Astrocyte (in vitro differentiated cells and primary cell): ENCODE results near the gene CTNND1. TPM values are rescaled to one million over a fixed set of nuclear protein-coding genes. Genes with fewer than 3 reads are reported as not detected.

Experiments
- DNase-seq: peaks from one replicate; pipeline ENCODE4 v3.0.0-alpha.2; 2010; ENCODE audit warnings: low read depth
- FAIRE-seq: peaks from 2 replicates; lab custom pipeline; 2011; peaks lifted over from hg19 to GRCh38; lab: Jason Lieb, UNC
- H2AFZ ChIP-seq: 2 replicates; pipeline ENCODE4 v1.6.0; 2012; ENCODE audit warnings: low read depth, low read length, inconsistent platforms
- H3K27ac ChIP-seq: 2 replicates; pipeline ENCODE4 v1.5.1; 2011; ENCODE audit warnings: low read depth, low read length, inconsistent platforms
- H3K27me3 ChIP-seq: 2 replicates; pipeline ENCODE4 v1.6.0; 2011; ENCODE audit warnings: low read length, inconsistent platforms; ENCODE audit not compliant: insufficient read depth
- H3K36me3 ChIP-seq: 2 replicates; pipeline ENCODE4 v1.5.1; 2011; ENCODE audit warnings: low read length, inconsistent platforms; ENCODE audit not compliant: insufficient read depth
- H3K4me1 ChIP-seq: 2 replicates; pipeline ENCODE4 v1.5.1; 2011; ENCODE audit warnings: low read length, inconsistent platforms; ENCODE audit not compliant: insufficient read depth
- H3K4me2 ChIP-seq: 2 replicates; pipeline ENCODE4 v1.6.0; 2012; ENCODE audit warnings: low read length, inconsistent platforms
- H3K4me3 ChIP-seq: 2 replicates; pipeline ENCODE4 v1.5.1; 2011; ENCODE audit warnings: low read depth, mild to moderate bottlenecking, low read length, inconsistent platforms; ENCODE audit not compliant: insufficient read depth
- H3K79me2 ChIP-seq: 2 replicates; pipeline ENCODE4 v1.6.0; 2012; ENCODE audit warnings: mild to moderate bottlenecking, low read length, inconsistent platforms; ENCODE audit not compliant: insufficient read depth
- H3K9ac ChIP-seq: 2 replicates; pipeline ENCODE4 v1.6.0; 2012; ENCODE audit warnings: mild to moderate bottlenecking, low read length, inconsistent platforms
- H3K9me3 ChIP-seq: 2 replicates; pipeline ENCODE4 v1.5.1; 2012; ENCODE audit warnings: low read depth, mild to moderate bottlenecking, low read length, inconsistent platforms; ENCODE audit not compliant: insufficient read depth
- H4K20me1 ChIP-seq: 2 replicates; pipeline ENCODE4 v1.6.0; 2012; ENCODE audit warnings: low read length, inconsistent platforms; ENCODE audit not compliant: insufficient read depth
- H3K27ac Mint-ChIP-seq: one replicate; pipeline ENCODE4 v1.8.0; 2021; ENCODE audit warnings: mild to moderate bottlenecking, mixed read lengths; ENCODE audit not compliant: unreplicated experiment
- H3K27me3 Mint-ChIP-seq: one replicate; pipeline ENCODE4 v1.8.0; 2021; ENCODE audit warnings: low read depth, mixed read lengths; ENCODE audit not compliant: unreplicated experiment
- H3K36me3 Mint-ChIP-seq: one replicate; pipeline ENCODE4 v1.8.0; 2021; ENCODE audit warnings: low read depth, mixed read lengths; ENCODE audit not compliant: unreplicated experiment
- H3K4me1 Mint-ChIP-seq: one replicate; pipeline ENCODE4 v1.8.0; 2021; ENCODE audit warnings: low read depth, mixed read lengths; ENCODE audit not compliant: unreplicated experiment
- H3K4me3 Mint-ChIP-seq: one replicate; pipeline ENCODE4 v1.8.0; 2021; ENCODE audit warnings: mild to moderate bottlenecking, moderate library complexity, mixed read lengths; ENCODE audit not compliant: unreplicated experiment
- H3K9me3 Mint-ChIP-seq: one replicate; pipeline ENCODE4 v1.8.0; 2021; ENCODE audit warnings: mild to moderate bottlenecking, mixed read lengths; ENCODE audit not compliant: unreplicated experiment
- EZH2 ChIP-seq: IDR thresholded peaks from 2 replicates; pipeline ENCODE4 v1.6.1; 2012; ENCODE audit warnings: mild to moderate bottlenecking, low read length, inconsistent platforms; ENCODE audit not compliant: insufficient read depth
- total RNA-seq: library from RNA; stranded (reverse); gene quantifications from 2 replicates; pipeline ENCODE4 v1.2.1, GENCODE V29; 2021
- TF ChIP-seq, protein P1 (sequence below): IDR thresholded peaks from 2 replicates; pipeline ENCODE4 v1.5.1; 2011; ENCODE audit warnings: low read depth, mild to moderate bottlenecking, inconsistent platforms, low read length, moderate library complexity; ENCODE audit not compliant: insufficient read depth

The CTNND1 gene
- total RNA-seq, 1 donor from 2014 or later, result 235 TPM

DNA sequence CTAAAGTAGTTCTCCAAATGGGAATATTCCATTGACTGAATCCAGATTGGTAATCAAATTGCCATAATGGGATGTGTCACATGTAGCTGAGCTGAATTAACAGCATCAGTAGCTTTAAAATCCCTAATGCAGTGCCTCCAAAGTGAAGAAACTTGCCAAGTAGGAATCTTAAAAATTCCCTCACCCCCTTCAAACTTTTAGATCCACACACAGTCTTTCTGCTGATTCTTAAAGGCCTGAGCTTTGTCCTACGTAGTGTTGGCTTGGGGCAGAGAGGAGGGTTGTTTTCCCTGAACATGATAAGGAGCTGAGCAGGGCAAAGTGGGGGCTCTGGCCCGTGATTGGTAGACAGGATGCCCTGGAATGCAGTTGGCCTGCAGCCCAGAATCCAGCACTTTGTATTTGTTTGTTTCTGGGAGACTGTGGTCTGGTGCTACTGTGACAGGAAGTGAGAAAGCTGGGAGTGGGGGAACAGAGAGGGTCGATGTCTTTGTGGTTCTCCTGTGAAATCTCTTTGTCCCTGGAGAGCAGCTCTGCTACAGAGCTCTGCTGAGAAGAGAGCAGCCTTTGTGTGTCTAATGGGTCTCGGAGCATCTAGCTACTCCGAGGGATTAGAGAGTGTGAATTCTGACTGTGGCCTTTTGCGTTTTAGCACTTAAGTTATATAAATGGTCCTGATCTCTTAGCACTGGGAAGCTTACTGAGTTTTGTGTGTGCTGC lies 16.9 kb downstream of the CTNND1 start:
- peak; percentile 93 for FAIRE-seq
- peaks cover 46% of the 10 kb centered on the region for H3K4me1 ChIP-seq
- peaks cover 9% of the 10 kb centered on the region for H3K36me3 Mint-ChIP-seq

DNA sequence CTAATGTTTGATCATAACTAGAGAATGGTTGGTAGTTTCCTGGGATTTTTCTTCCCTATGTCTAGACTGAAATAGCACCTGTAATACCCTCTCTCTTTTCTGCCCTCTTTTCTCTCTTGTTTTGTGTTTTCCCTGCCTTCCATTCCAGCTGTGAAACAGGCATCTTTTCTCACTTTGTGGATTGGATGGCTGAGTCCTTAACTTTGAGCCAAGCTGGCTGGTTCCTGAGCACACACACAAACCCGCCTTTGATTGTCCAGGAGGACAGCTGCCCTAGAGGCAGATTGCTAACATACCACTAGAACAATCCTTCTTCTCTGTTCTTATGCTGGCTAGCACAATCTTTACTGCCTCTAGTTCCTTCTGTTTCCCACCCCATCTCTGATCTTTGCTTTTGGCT lies 17.7 kb downstream of the CTNND1 start:
- Histone ChIP-seq H3K4me2 (peak overlapping the region; percentile 82), H3K27me3 (no peaks in the 10 kb centered on the region), H2AFZ (no peak overlapping the region), H3K79me2 (peaks cover 97% of the 10 kb centered on the region), H3K27ac (peak overlapping the region; percentile 88), H3K4me3 (no peak overlapping the region), H3K36me3 (no peaks in the 10 kb centered on the region), H3K4me1 (peaks cover 46% of the 10 kb centered on the region), H4K20me1 (peaks cover 91% of the 10 kb centered on the region), H3K9me3 (no peaks in the 10 kb centered on the region), H3K9ac (peak overlapping the region; percentile 79)
- no peak for FAIRE-seq
- DNase-seq, result peak; percentile 69
- peak overlapping the region; percentile 94 for H3K27ac Mint-ChIP-seq
- no peak for TF ChIP-seq EZH2
- TF ChIP-seq, protein P1, sequence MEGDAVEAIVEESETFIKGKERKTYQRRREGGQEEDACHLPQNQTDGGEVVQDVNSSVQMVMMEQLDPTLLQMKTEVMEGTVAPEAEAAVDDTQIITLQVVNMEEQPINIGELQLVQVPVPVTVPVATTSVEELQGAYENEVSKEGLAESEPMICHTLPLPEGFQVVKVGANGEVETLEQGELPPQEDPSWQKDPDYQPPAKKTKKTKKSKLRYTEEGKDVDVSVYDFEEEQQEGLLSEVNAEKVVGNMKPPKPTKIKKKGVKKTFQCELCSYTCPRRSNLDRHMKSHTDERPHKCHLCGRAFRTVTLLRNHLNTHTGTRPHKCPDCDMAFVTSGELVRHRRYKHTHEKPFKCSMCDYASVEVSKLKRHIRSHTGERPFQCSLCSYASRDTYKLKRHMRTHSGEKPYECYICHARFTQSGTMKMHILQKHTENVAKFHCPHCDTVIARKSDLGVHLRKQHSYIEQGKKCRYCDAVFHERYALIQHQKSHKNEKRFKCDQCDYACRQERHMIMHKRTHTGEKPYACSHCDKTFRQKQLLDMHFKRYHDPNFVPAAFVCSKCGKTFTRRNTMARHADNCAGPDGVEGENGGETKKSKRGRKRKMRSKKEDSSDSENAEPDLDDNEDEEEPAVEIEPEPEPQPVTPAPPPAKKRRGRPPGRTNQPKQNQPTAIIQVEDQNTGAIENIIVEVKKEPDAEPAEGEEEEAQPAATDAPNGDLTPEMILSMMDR, result no peak
- H3K27me3 Mint-ChIP-seq, result no peaks in the 10 kb centered on the region
- peak overlapping the region; percentile 75 for H3K4me3 Mint-ChIP-seq
- H3K36me3 Mint-ChIP-seq, result peaks cover 6% of the 10 kb centered on the region
- H3K9me3 Mint-ChIP-seq, result no peaks in the 10 kb centered on the region
- peaks cover 75% of the 10 kb centered on the region for H3K4me1 Mint-ChIP-seq

More for the DNA sequence above, 16.9 kb downstream of the CTNND1 start:
- H3K9me3 ChIP-seq, result no peaks in the 10 kb centered on the region
- peaks cover 81% of the 10 kb centered on the region for H3K4me1 Mint-ChIP-seq
- no peaks in the 10 kb centered on the region for H3K27me3 ChIP-seq
- H2AFZ ChIP-seq, result no peak overlapping the region
- TF ChIP-seq EZH2, result no peak
- TF ChIP-seq, protein P1, result no peak
- H3K27ac Mint-ChIP-seq, result peak overlapping the region; percentile 94
- peaks cover 90% of the 10 kb centered on the region for H4K20me1 ChIP-seq
- H3K27ac ChIP-seq, result peak overlapping the region; percentile 88
- peak overlapping the region; percentile 75 for H3K4me3 Mint-ChIP-seq
- peak overlapping the region; percentile 48 for H3K4me3 ChIP-seq
- no peaks in the 10 kb centered on the region for H3K9me3 Mint-ChIP-seq
- DNase-seq, result peak; percentile 99
- no peaks in the 10 kb centered on the region for H3K27me3 Mint-ChIP-seq
- peak overlapping the region; percentile 82 for H3K4me2 ChIP-seq
- peaks cover 97% of the 10 kb centered on the region for H3K79me2 ChIP-seq
- H3K9ac ChIP-seq, result peak overlapping the region; percentile 79
- H3K36me3 ChIP-seq, result no peaks in the 10 kb centered on the region

DNA sequence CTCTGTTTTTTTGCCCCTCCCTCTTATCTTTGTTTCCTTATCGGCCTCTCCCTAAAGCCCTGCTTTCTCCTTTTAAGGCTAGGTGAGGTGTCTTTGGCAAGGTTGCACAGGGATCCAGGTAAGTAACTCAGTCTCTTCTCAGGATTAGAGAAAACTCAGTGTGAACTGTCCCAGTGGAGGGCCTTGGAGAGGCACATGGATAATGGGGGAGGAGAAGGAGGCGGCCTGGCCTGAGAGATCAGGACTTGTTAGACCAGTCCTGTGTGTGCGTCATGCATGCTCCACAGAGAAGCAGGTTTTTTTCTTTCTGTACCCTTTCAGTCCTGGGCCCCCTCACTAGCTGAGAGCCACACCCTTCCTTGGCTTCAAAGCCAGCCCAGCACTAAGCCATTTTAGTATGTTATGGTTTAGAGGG lies 19.9 kb downstream of the CTNND1 start:
- Histone ChIP-seq H3K4me2 (no peak overlapping the region), H3K4me3 (no peak overlapping the region), H3K9me3 (no peaks in the 10 kb centered on the region), H2AFZ (no peak overlapping the region), H3K27me3 (no peaks in the 10 kb centered on the region), H4K20me1 (peaks cover 91% of the 10 kb centered on the region), H3K9ac (no peak overlapping the region), H3K27ac (no peak overlapping the region), H3K79me2 (peaks cover 97% of the 10 kb centered on the region), H3K4me1 (peaks cover 32% of the 10 kb centered on the region), H3K36me3 (no peaks in the 10 kb centered on the region)
- DNase-seq (no peak), FAIRE-seq (no peak)
- H3K4me3 Mint-ChIP-seq, result peak overlapping the region; percentile 27
- peak overlapping the region; percentile 90 for H3K27ac Mint-ChIP-seq
- TF ChIP-seq, protein P1, result no peak
- TF ChIP-seq EZH2, result no peak
- H3K36me3 Mint-ChIP-seq, result peaks cover 10% of the 10 kb centered on the region
- peaks cover 66% of the 10 kb centered on the region for H3K4me1 Mint-ChIP-seq
- no peaks in the 10 kb centered on the region for H3K27me3 Mint-ChIP-seq
- no peaks in the 10 kb centered on the region for H3K9me3 Mint-ChIP-seq
